ENCODE results near the gene IL5.
"Not testable (repeated sequence)": the region's sequence is repeated elsewhere in the genome, so short reads cannot be mapped to it uniquely, and the experiment has no call there.

The IL5 gene

DNA sequence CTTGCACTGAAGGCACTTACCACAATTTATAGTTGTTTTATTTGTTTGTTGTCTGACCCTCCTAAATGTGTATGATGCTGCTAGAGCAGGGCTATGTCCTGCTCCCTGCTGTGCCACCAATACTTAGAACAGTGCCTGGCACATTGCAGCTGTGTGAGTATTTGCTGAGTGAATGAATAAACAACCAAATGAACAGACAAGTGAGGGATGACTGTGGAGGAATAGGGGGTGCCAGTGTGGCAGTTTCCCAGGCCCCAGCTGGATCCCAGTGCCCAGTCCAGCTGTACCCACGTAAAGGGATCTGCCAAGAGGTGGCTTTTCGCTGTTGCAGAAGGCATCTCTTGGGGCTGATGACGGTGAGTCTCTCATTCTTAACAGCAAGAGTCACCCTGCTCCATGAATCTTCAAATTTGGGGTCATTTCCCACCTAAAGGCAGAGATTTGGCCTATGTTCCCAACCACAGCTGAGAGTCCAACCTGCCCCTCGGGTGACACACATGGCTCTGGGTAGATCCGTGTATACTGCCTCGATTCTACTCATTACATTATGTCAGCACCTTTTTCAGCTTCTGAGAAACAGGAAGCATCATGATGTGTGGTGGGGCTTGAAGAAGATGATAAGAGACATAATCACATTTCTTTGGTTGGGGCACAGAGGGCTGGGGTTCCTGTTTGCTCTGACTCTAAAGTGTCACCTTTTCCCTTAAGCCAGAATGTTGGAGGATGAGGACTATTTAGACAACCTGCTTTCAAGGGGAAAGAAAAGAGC, 14.3 kb downstream of the IL5 start:
- no peak for DNase-seq

DNA sequence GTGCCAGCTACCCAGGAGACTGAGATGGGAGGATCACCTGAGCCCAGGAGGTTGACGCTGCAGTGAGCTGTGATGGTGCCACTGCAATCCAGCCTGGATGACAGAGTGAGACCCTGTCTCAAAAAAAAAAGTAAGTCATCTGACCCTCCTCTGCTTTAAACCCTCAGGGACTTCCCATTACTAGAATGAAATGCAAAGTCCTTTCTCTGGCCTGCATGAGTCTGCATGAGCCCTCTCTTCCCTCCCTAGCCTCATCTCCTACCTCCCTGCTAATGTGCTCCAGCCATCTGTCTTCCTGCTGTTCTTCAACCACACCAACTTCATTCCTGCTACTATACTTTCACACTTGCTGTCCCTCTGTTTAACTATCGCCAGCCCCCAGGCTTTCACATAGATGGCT, 15.3 kb downstream of the IL5 start:
- no peak for DNase-seq

DNA sequence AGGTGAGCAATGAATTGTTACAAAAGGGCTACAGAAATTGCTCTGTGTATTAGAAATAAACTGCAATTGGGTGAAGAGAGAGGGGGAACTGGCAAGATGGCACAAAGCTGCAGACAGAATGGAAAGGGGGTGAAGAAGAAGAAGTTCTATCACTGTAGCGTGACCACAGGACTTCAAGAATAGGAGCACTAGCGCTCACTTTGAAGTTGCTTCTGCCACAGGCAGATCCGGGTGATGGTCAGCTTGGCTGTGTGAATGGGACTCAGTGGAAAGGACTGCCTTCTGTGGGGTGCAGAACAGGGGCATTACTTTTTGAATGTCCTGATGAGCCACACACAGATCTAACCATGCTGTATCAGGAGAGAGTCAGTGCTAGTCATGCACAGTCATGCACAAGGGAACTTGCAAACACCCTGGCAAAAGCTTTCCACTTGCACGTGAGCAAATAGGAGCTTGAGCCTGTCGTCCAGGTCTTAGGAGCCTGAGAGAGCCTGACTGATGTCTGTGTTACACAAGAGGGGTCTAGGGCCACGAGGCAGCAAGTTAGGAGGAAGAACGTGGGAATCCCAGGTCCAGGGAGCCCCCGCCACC, 16.3 kb downstream of the IL5 start:
- no peak for DNase-seq

DNA sequence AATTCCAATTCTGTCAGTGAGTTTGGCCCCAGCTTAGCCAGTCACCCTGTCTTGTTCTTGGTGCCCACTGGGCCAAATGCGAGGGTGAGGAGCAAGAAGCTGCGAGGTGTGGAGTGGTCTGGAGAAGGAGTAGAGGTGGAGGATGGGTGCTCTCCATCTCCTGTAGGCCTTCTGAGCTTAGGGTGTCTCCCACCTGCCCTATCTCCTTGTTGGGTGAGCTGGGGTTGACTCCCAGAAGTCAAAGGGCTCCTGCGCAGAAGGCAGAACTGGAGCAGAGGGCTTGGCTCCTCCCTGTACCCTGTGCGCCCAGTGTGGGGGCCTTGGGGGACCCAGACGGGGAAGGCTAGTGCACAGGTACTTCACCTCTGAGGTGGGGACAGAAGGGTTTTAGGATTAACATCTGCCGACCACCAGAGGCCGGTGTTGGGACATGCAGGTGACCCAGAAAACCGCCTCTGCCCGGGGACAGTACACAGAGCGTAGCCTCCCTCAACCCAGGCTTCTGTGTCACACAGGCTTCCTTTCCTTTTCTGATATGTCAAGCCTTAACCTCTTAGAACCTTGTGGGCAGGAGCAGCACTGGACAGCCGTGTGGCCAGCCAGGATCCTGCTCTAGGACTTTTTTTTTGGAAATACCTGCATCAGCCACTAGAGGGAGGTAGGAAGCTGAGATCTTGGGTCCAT, 16.9 kb downstream of the IL5 start:
- DNase-seq: peak in 1 of 2 experiments; percentile 2

DNA sequence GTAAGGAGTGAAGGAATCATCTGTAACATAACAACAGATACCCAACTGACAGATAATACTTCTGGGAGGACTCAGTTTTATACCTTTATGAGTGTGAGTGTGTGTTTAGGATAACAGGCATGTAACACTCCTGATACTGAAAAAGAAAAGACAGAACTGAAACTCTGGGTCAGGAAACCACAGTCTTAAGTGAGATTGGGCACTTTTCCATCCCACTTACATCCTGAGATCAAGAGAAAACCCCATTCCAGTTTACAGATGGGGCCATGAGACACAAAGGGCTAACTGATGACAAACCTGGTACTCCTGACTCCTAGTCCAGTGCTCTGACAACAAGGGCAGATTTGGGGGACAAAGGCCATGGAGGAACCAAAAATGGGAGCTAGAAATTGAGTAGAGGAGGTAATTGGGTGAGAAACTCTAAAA, 18.0 kb downstream of the IL5 start:
- no peak for DNase-seq

DNA sequence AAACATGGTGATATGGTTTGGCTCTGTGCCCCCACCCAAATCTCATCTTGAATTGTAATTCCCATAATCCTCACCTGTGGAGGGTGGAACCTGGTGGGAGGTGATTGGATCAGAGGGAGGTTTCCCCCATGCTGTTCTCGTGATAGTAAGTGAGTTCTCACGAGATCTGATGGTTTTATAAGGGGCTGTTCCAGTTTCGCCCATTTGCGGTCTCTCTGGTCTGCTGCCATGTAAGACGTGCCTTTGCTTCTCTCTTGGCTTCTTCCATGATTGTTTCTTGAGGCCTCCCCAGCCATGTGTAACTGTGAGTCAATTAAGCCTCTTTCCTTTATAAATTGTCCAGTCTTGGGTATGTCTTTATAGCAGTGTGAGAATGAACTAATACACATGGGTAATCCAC, 18.4 kb downstream of the IL5 start:
- not testable (repeated sequence) for DNase-seq

DNA sequence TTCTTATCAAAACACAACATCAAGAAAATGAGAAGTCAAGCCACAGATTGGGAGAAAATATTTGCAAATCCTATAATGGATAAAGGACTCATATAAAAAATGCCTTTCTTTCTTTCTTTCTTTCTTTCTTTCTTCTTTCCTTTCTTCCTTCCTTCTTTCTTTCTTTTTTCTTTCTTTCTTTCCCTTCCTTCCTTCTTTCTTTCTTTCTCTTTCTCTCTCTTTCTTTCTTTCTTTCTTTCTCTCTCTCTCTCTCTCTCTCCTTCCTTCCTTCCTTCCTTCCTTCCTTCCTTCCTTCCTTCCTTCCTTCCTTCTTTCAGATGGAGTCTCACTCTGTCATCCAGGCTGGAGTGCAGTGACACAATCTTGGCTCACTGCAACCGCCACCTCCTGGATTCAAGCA, 21.3 kb downstream of the IL5 start:
- DNase-seq: not testable (repeated sequence)

DNA sequence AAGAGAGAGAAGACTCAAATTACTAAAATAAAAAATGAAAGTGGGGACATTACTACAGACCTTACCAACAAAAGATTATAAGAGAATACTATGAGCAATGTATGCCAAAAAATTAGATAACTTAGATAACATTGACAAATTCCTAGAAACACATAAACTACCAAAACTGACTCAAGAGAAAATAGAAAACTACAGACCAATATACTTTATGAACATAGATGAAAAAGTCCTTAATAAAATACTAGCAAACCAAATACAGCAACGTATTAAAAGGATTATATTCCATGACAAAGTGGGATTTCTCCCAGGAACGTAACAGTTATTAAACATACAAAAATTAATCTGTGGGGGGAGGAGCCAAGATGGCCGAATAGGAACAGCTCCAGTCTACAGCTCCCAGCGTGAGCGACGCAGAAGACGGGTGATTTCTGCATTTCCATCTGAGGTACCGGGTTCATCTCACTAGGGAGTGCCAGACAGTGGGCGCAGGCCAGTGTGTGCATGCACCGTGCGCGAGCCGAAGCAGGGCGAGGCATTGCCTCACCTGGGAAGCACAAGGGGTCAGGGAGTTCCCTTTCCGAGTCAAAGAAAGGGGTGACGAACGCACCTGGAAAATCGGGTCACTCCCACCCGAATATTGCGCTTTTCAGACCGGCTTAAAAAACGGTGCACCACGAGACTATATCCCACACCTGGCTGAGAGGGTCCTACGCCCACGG, 29.5 kb downstream of the IL5 start:
- DNase-seq: not testable (repeated sequence)

DNA sequence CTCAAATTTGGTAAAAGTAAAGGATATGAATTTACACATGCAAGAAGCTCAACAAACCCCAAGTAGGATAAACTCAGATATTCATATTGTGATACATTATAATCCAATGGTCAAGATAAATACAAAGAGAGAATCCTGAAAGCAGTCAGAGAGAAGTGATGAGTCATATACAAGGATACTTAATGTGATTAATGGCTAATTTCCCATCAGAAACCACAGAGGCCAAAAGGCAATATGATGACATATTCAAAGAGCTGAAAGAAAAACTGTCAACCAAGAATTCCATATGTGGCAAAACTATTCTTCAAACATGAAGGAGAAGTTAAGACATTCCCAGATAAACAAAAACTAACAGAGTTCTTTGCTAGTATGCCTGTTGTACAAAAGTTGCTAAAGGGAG, 33.2 kb downstream of the IL5 start:
- DNase-seq: no peak

DNA sequence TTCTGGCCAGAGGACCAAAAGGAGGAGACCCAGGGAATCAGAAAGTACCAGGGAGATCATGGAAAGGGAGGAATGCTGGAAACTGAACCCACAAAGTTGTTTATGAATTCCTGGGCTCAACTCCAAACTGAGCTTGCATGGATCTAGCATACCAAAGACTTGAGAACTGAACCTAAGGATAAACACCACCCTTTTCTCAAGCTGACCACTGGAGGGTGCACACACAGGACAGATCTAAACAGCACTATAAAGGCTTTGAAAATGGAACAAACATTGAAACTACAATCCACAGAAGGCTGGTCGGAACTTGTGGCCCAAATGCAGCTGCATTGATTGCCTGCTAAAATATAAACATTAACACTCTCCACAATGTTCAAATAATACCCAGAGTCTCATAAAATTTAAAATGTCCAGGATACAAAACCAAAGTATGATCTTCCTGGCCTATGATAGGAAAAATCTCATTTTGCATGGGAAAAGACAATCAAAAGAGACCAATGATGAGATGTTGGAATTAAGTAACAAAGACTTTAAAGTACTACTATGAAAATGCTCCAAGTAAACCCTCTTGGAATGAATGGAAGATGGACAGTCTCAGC, 37.1 kb downstream of the IL5 start:
- no peak for DNase-seq

DNA sequence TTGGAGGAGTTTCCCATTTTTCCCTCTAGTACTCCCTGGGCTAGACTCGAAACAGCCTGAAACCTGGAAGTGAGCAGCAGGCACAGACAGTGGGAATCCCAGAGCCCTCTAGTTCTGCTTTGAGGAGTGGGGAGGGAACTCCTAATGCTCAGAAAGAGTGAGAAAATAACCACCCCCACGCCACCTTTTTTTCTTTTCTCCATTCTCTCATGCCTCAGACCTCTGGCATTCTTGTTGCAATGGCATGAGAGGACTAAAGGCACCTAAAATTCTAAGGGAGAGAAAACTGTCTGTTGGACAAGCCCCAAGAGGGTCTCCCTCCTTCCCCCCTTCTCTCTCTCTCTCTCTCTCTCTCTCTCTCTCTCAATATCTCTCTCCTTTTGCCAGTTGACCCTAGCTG, 37.7 kb downstream of the IL5 start:
- DNase-seq: no peak

DNA sequence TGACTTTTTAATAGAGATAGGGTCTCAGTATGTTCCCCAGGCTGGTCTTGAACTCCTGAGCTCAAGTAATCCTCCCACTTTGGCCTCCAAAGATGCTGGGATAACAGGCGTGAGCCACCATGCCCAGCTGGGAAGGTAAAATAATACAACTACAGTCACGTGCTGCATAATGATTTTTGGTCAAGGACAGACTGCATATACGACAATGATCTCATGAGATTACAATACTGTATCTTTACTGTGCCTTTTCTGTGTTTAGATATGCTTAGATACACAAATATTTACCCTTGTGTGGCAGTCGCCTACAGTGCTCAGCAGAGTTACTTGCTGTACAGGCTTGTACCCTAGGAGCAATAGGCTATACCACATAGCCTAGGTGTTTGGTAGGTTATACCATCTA, 38.6 kb downstream of the IL5 start:
- DNase-seq: no peak

DNA sequence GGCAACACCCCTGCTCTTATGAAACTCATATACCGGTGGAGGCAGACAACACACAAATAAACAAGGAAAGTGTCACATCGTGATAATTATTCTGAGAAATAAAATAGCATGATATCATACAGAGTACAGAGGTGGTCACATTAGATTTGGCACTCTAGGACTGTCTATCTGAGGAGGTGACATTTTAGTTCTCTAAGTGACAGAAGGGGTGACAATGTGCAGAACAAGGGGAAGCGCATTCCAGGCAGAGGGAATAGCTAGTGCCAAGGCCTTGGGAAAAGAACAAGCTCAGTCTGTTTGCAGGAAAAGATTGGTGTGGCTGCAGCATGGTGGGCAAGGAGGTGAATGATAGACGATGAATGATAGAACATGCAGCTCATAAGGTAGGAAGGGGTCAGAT, 40.1 kb downstream of the IL5 start:
- no peak for DNase-seq

DNA sequence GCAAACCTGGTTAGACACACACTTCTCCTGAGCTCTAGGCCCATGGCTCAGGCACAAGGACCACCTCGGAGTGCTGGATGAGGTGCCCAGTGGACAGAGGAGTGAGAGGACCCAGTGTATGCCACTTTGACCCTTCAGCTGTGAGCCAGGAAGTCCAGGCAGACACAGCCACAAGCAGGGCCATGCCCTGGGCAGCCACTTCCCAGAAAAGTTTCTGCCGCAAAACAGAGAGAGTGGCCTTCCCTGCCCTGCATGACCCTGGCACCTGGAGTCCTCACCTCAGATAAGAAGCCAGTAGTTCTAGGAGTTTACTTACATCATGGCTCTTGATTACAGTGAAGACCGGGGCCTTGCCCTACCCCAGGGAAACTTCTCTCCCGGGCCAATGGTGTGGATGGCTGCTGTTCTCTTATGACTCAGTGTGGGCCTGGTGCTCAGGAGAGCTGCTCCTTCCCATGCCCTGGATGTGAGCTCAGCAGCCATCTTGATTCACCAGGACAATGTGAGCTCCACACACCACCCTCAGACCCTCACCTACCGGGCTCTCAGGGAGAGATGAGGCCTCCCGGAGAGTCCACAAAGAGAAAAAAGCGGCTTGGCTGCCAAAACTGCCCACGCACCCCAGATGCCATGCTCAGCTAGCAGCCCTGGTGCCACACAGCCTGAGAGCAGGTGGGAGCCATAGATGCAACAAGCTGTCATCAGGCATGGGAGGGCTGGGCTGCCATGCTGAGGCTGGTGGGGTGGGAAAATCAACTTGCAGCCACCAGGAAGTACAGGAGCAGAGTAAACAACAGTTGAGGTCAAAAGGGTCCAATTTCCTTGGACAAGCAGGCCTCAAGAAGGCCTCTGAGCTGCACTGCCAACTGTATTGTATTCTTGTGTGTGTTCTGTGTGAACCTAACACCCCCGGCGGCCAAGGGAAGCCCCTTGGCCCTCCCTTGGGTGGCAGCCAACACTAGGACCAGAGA, 41.1 kb downstream of the IL5 start:
- no peak for DNase-seq

DNA sequence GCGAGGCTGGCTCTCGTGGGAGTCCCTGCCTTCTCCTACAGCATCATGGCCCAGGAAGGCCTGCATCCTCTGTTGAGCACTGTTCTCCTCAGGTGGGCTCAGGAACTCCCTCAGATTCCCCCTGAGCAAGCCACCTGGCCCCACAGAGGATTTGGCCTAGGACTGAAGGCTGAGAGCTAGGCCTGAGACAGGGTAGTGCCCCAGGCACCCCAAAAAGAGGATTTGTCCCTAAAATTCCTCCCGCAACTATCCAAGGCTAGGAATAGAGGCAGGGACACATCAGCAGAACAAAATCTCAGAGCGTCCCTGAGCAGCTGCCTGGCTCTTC, 41.7 kb downstream of the IL5 start:
- no peak for DNase-seq

DNA sequence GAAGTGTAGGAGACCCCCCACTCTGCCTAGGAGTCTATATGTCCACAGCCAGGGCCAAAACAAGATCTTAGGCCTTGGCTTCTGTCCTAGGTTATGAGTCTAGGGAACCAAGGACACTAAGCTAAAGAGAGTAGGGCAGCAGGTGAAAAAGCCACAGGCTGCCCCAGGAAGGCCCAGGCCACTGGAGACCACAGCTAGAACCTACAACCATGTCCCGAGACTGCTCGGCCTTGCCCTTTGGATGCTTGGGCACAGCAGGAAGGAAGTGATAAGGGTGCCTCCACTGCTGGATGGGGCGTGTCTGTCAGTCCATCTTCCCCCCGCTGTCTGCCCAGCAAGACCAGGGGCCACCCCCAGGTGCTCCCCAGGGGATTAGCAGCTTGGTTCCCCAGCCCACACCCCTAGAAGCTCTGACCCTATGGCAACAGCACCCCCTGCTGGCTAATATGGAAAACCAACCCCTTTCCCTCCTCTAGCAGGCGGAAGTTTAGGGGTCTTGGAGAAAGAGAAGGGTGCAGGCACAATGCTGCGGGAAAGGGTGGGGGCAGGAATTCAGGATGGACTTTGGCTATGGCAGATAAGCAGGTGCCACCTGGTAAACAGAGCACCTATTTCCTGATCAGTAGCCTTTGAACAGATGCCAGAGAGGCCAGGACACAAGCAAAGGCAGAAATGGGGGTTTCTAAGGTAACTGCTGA, 42.2 kb downstream of the IL5 start:
- DNase-seq: peak; percentile 20 to 31

DNA sequence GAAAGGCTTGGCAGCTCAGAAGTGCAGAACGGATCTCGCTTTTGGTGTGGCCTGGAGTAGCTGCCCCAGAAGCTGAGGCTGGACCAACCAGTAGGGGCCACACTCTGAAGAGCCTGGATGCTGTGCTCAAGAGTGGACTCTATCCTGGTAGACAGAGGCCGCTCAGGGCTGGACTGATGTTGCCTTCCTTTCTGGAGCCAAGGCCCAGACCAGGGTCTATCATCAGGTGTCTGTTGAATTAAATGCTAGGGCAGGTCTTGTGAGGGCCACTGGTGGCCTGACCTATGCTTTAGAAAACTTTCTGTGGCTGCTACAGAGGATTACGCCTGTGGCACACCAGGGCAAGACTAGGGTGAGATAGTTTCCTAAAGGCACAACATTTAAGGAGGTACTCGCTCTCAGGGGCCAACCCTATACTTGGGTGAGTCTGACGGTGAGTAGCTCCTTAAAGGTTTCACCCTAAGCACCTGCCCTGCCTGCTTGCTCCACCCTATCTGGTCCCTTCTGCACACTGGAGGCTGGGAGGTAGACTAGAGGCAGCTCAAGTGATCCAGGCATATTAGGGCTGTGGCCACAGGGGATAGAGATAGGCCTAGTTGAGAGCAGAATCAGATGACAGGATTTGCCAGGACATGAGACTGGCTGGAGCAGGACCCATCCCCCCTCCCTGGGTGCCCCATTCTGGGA, 42.9 kb downstream of the IL5 start:
- no peak for DNase-seq

DNA sequence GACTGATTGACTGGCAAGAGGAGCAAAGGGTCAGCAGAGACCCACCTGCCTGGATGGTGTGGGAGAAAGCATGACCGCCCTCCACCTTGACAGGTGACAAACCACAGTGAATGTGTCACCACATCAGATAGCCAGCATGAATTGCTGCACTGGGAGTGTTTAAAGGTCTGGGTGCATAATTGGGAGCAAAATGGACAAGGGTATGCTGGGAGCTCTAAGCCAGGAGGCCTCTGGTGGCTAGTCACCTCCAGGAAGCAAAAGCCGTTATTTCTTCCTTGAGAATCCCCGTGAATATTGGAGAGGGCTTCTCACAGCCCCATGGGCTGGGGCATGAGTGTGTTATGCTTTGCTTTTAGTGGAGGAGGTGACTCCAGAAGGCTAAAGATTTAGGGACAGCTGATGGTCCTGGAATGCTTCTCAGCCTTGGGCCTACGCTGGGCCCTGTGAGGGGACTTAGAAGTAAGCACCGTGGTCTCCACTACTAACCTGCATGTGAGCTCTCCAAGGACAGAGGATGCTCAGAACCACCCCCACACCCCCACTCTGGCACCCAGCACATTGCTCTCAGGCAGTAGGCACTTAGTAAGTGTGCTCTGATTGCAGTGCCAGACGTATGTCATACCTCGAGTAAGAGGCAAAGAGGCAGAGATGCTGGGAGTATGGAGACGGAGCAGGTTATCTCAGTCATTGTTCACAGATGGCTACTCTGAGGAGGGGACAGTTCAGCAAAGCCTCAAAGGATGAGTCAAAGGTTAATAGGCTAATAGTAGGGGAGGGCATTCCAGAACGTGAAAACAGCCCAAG, 43.7 kb downstream of the IL5 start:
- no peak for DNase-seq

DNA sequence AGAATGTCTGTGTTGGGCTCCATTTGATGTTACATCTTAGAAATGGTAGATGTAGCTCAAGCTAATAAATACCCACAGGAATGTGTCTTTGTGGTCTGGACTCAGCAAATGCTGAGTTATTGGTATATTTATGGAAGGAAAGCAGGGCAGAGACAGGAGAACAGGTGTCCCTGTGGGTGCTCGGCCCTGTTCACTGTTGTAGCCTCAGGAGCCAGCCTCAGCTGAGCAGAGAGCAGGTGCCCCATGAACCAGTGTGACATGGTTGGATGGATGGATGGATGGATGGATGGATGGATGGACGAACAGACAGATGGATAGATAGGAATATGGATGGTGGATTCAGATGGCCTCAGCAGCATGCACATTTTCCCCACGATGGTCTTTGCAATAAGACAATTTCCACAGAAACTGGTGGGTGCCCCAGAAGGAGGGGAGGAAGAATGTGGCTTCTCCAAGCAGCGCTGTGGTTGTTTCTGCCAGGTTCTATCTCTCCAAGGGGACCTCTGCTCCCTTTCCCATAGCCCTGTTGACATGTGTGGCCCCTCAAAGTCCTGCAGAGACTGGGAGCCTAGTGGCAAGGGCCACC, 44.5 kb downstream of the IL5 start:
- DNase-seq: no peak

DNA sequence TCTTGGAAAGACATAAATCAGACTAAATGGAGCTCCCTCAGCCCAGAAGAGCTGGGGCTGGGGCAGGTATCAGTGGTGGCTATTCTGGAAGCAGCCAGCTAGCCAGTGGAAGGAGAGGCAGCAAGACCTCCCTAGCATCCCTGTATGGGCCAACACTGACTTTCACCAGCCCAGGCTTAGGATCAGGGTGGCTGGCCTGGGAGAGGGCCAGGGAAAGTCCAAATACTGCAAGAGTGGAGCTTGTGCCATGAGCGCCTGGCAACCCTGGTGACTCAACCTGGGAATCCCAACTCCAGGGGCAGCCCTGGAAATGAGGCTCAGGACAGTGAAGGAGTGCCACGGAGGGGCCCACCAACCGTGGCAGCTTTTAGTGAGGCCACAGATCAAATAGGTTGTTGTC, 45.2 kb downstream of the IL5 start:
- DNase-seq: no peak
